Natural killer cell treated with Interleukin-12 subunit alpha and Interleukin-12 subunit beta and Interleukin-15 and Interleukin-18, amount 100 ng/mL, for 72 hours (primary cell): ENCODE results near the gene SNORC. TPM values are rescaled to one million over a fixed set of nuclear protein-coding genes. Genes with fewer than 3 reads are reported as not detected.
A peak's percentile ranks its signal among the peaks of the same experiment; 100 is the strongest.

ENCODE experiments used
- ATAC-seq, 2 donors: fragments of 150-1000 bp; cut with Tn5 transposase in 1 of 2; sonication (Bioruptor Pico), chemical (Tn5 transposase) in 1 of 2; 2 replicates each; pipeline ENCODE4 v1.10.0; 2021
- DNase-seq: peaks from one replicate; pipeline ENCODE4 v3.0.0; 2022; ENCODE audit warnings: low spot score
- H3K27ac Mint-ChIP-seq, 2 donors: 1 replicate in 1 of 2; 2 replicates in 1 of 2; pipeline ENCODE4 v1.8.0; 2022; ENCODE audit warnings: mixed read lengths in 2 of 2, mild to moderate bottlenecking in 1 of 2, moderate library complexity in 1 of 2
- H3K27me3 Mint-ChIP-seq, 2 donors: 1 replicate in 1 of 2; 2 replicates in 1 of 2; pipeline ENCODE4 v1.8.0; 2022; ENCODE audit warnings: mixed read lengths in 2 of 2
- H3K36me3 Mint-ChIP-seq: one replicate; pipeline ENCODE4 v1.8.0; 2022; ENCODE audit warnings: mixed read lengths
- H3K4me1 Mint-ChIP-seq, 2 donors: 1 replicate in 1 of 2; 2 replicates in 1 of 2; pipeline ENCODE4 v1.8.0; 2022; ENCODE audit warnings: low read depth in 2 of 2, mixed read lengths in 2 of 2, mild to moderate bottlenecking in 1 of 2
- H3K4me3 Mint-ChIP-seq: one replicate; pipeline ENCODE4 v1.8.0; 2022; ENCODE audit warnings: mixed read lengths
- H3K9me3 Mint-ChIP-seq: 2 replicates; pipeline ENCODE4 v1.8.0; 2022; ENCODE audit warnings: mixed read lengths
- total RNA-seq, 2 donors: library from RNA; stranded (reverse); gene quantifications; one replicate each; pipeline ENCODE4 v1.2.3, GENCODE V29; 2022

Gene SNORC
- total RNA-seq, 2 donors from 2014 or later = 1.5 TPM

GRCh38 chr2:232854082-232854481, 16.0 kb upstream of the SNORC start:
- no peaks in the 10 kb centered on the region for H3K27me3 Mint-ChIP-seq
- no peaks in the 10 kb centered on the region for H3K9me3 Mint-ChIP-seq
- H3K36me3 Mint-ChIP-seq = peaks cover 21% of the 10 kb centered on the region
- no peak overlapping the region for H3K27ac Mint-ChIP-seq
- no peak for ATAC-seq
- DNase-seq = no peak
- no peak overlapping the region for H3K4me3 Mint-ChIP-seq
- H3K4me1 Mint-ChIP-seq = peaks cover 0 to 3% of the 10 kb centered on the region in 2 donors

GRCh38 chr2:232857158-232857563, 12.9 kb upstream of the SNORC start:
- Mint-ChIP-seq H3K4me3 (no peak overlapping the region), H3K4me1 (no peaks in the 10 kb centered on the region), H3K36me3 (peaks cover 19% of the 10 kb centered on the region), H3K27ac (no peak overlapping the region), H3K27me3 (no peaks in the 10 kb centered on the region), H3K9me3 (no peaks in the 10 kb centered on the region)
- DNase-seq = no peak
- ATAC-seq = no peak

DNA sequence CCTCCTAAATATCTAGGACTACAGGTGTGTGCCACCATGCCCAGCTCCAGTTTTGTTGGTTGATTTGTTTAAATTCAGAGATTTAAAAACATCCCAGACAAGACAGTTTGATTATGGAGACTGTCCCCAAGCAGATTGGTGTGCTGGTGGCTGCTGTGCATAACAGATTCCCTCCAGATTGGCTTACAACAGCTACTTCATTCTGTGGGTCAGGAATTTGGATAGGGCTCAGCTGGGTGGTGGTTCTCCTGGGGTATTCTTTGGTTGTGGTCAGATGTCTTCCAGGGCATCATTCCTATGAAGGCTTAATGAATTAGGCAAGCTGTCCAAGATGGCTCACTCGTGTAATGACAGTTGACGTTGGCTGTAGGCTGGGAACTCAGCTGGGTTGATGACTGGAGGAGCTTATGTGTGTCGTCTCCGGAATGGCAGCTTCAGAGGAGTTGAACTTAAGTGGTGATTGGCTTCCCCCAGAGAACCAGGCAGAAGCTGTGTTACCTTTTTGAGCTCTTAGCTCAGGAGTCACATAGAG, 10.6 kb upstream of the SNORC start:
- ATAC-seq = no peak
- Mint-ChIP-seq H3K9me3 (no peaks in the 10 kb centered on the region), H3K4me3 (no peak overlapping the region), H3K27me3 (no peaks in the 10 kb centered on the region), H3K4me1 (no peaks in the 10 kb centered on the region), H3K27ac (no peak overlapping the region), H3K36me3 (peaks cover 19% of the 10 kb centered on the region)
- no peak for DNase-seq

DNA sequence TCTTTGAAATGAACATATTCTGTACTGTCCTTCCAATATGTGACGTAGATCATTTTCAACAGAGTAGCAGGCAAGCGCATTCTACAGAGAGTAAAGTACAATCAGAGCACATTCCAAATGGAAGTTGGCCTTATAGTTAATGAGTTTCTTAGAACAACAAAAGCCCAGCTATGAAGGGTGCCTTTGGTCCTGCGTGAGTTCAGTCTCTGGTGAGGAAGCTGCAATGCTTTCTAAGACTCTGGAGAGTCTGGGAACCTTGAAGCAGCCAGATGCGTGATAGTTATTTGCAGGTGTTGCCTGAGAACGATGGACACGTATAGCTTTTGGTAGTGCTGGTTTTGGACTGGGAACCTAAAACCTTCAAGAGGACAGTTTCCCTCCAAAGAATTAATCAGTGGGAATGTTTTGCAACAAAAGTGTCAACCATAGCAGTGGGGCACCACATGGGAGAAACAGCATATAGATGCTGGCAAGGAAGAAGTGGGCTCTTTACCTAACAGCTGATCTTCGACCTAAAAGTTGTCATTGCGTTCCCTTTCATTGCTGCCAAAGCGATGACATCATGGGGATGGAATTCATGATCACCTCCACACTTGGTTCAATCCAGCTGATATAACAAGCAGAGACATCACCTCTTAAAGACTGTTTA, 9.3 kb upstream of the SNORC start:
- Mint-ChIP-seq H3K9me3 (no peaks in the 10 kb centered on the region), H3K27ac (no peak overlapping the region), H3K36me3 (peaks cover 19% of the 10 kb centered on the region), H3K4me3 (no peak overlapping the region), H3K27me3 (no peaks in the 10 kb centered on the region), H3K4me1 (no peaks in the 10 kb centered on the region)
- DNase-seq = no peak
- no peak for ATAC-seq

DNA sequence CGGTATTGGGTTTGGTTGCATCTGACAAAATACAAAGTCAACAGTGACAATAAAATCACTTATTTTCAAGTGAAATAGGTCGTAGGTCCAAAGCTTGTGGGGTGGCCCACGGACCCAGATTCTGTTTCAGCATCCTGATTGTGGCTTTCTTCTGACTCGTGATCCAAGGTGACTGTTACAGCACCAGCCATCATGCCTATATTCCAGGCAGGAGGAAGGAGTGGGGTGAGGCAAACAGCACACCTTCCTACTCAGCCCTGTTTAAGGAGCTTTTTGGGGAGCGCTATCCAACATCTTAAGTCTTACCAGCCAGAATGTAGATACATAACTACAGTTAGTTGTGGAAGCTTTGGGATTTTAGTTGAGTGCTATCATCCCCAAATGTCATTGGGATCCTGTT, 8.7 kb upstream of the SNORC start:
- Mint-ChIP-seq H3K36me3 (peaks cover 19% of the 10 kb centered on the region), H3K27me3 (no peaks in the 10 kb centered on the region), H3K4me1 (no peaks in the 10 kb centered on the region), H3K27ac (no peak overlapping the region), H3K9me3 (no peaks in the 10 kb centered on the region), H3K4me3 (no peak overlapping the region)
- no peak for ATAC-seq
- DNase-seq = no peak

- no peak overlapping the region for H3K27ac Mint-ChIP-seq
- no peak for DNase-seq
- no peaks in the 10 kb centered on the region for H3K4me1 Mint-ChIP-seq
These were observed 6.1 kb upstream of the SNORC start for GRCh38 chr2:232863996-232864395.

GRCh38 chr2:232865165-232865564, 4.9 kb upstream of the SNORC start:
- H3K9me3 Mint-ChIP-seq = no peaks in the 10 kb centered on the region
- no peaks in the 10 kb centered on the region for H3K27me3 Mint-ChIP-seq
- DNase-seq (no peak), ATAC-seq (no peak)
- H3K4me3 Mint-ChIP-seq = no peak overlapping the region
- no peaks in the 10 kb centered on the region for H3K36me3 Mint-ChIP-seq
- no peak overlapping the region for H3K27ac Mint-ChIP-seq
- no peaks in the 10 kb centered on the region for H3K4me1 Mint-ChIP-seq

More at GRCh38 chr2:232863996-232864395, 6.1 kb upstream of the SNORC start:
- no peak for ATAC-seq
- H3K4me3 Mint-ChIP-seq = no peak overlapping the region
- peaks cover 4% of the 10 kb centered on the region for H3K36me3 Mint-ChIP-seq
- no peaks in the 10 kb centered on the region for H3K27me3 Mint-ChIP-seq
- no peaks in the 10 kb centered on the region for H3K9me3 Mint-ChIP-seq

DNA sequence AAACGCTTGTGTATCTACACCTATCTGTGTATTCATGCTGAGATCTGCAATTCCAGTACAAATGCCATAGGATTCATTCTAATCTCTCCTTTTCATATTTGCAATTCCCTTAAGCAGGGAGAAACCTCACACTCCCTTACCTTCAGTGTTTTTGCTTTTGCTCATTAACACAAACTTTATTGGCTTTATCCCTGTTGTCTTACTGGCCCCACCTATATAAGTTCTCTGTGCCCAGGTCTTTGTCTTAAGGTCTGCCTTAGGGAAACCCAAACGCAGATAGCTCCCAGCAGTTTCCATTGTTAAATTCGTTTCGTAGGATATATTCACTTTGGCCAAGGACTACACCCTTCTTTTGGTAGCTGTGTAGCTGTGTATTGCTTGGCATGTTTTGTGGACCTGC, 4.0 kb upstream of the SNORC start:
- Mint-ChIP-seq H3K36me3 (no peaks in the 10 kb centered on the region), H3K4me1 (no peaks in the 10 kb centered on the region), H3K27ac (no peak overlapping the region), H3K9me3 (no peaks in the 10 kb centered on the region), H3K4me3 (no peak overlapping the region), H3K27me3 (no peaks in the 10 kb centered on the region)
- DNase-seq = no peak
- ATAC-seq = no peak

GRCh38 chr2:232869138-232870017, 686 bp upstream of the SNORC start:
- DNase-seq = no peak
- no peak for ATAC-seq
- Mint-ChIP-seq H3K4me1 (no peaks in the 10 kb centered on the region), H3K36me3 (no peaks in the 10 kb centered on the region), H3K27me3 (no peaks in the 10 kb centered on the region), H3K9me3 (no peaks in the 10 kb centered on the region), H3K4me3 (no peak overlapping the region), H3K27ac (no peak overlapping the region)

GRCh38 chr2:232870766-232871371, 805 bp downstream of the SNORC start:
- Mint-ChIP-seq H3K27ac (no peak overlapping the region), H3K9me3 (no peaks in the 10 kb centered on the region), H3K4me3 (no peak overlapping the region), H3K27me3 (peaks cover 6 to 9% of the 10 kb centered on the region in 2 donors), H3K4me1 (peaks cover 0 to 5% of the 10 kb centered on the region in 2 donors), H3K36me3 (no peaks in the 10 kb centered on the region)
- DNase-seq (no peak), ATAC-seq (no peak)

DNA sequence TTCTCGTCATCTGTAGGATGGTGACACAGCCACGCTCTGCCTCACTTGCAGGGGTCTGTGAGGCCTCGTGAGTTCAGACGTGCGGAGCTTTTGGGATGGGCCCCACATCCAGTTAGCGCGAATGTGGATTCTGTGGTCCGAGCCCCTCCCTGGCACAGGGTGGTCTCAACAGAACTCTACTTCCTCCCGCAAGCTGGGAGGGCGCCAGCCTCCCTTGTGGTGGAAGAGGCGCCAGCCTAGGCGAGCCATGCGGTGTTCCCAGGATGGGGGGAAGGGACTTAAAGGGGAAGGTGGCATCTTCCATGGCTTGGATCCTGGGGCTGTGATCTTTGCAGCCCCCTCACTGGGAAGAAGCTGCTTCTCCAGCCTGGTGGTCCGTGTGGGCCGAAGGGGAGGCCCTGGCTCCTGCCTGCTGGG, 1.4 kb downstream of the SNORC start:
- H3K36me3 Mint-ChIP-seq = no peaks in the 10 kb centered on the region
- no peak overlapping the region for H3K4me3 Mint-ChIP-seq
- no peaks in the 10 kb centered on the region for H3K9me3 Mint-ChIP-seq
- H3K27ac Mint-ChIP-seq = no peak overlapping the region
- peaks cover 0 to 5% of the 10 kb centered on the region in 2 donors for H3K4me1 Mint-ChIP-seq
- DNase-seq (peak; percentile 58), ATAC-seq (no peak)
- H3K27me3 Mint-ChIP-seq = peaks cover 6 to 9% of the 10 kb centered on the region in 2 donors

GRCh38 chr2:232871835-232872736, 2.0 kb downstream of the SNORC start:
- H3K4me1 Mint-ChIP-seq = peaks cover 0 to 5% of the 10 kb centered on the region in 2 donors
- no peaks in the 10 kb centered on the region for H3K9me3 Mint-ChIP-seq
- H3K27me3 Mint-ChIP-seq = peaks cover 6 to 9% of the 10 kb centered on the region in 2 donors
- H3K4me3 Mint-ChIP-seq = no peak overlapping the region
- H3K36me3 Mint-ChIP-seq = no peaks in the 10 kb centered on the region
- no peak overlapping the region for H3K27ac Mint-ChIP-seq
- DNase-seq (peak; percentile 57), ATAC-seq (no peak)

DNA sequence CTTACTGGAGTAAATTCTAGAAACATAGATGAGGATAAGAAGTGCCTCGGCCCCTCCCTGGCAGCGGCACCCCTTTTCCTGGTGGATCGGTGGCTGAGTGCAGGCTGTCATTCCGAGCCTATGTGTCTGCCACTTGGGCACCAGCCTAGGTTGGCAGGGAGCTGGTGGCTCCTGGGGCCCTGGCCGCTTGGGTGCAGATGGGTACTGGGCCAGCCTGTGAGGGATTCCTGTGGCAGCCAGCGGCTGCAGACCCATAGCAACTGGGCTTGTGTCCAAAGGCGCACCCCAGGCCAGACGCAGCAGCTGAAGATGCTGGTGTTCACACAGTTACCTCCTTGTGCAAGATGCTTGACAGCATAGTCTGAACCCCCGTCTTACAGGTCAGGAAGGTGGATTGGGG, 2.8 kb downstream of the SNORC start:
- DNase-seq (peak; percentile 58), ATAC-seq (no peak)
- peaks cover 0 to 5% of the 10 kb centered on the region in 2 donors for H3K4me1 Mint-ChIP-seq
- H3K27ac Mint-ChIP-seq = no peak overlapping the region
- no peaks in the 10 kb centered on the region for H3K9me3 Mint-ChIP-seq
- H3K36me3 Mint-ChIP-seq = no peaks in the 10 kb centered on the region
- no peak overlapping the region for H3K4me3 Mint-ChIP-seq
- peaks cover 9% of the 10 kb centered on the region in 2 donors for H3K27me3 Mint-ChIP-seq
